HEK293 (cell line): ENCODE measurements around the gene CNKSR3.

Experiments
- ATF2 ChIP-seq: fragments of 450-650 bp; formaldehyde crosslinking; IDR thresholded peaks from 2 replicates; pipeline ENCODE4 v1.5.1; 2016; ENCODE audit warnings: missing biosample characterization, missing genetic modification characterization, low read depth
- GLI4 ChIP-seq: fragments of 450-650 bp; formaldehyde crosslinking; IDR thresholded peaks from 2 replicates; pipeline ENCODE4 v1.5.1; 2016; ENCODE audit warnings: missing biosample characterization, missing genetic modification characterization
- KLF8 ChIP-seq: fragments of 450-650 bp; formaldehyde crosslinking; IDR thresholded peaks from 2 replicates; pipeline ENCODE4 v1.5.1; 2016; ENCODE audit warnings: missing biosample characterization, missing genetic modification characterization
- PRDM10 ChIP-seq: fragments of 450-650 bp; formaldehyde crosslinking; IDR thresholded peaks from 2 replicates; pipeline ENCODE4 v1.5.1; 2016; ENCODE audit warnings: missing biosample characterization, missing genetic modification characterization
- SP2 ChIP-seq: fragments of 450-650 bp; formaldehyde crosslinking; IDR thresholded peaks from 2 replicates; pipeline ENCODE4 v1.5.1; 2016; ENCODE audit warnings: missing biosample characterization, missing genetic modification characterization
- TCF7L2 ChIP-seq: IDR thresholded peaks from 2 replicates; pipeline ENCODE4 v1.6.1; 2011; ENCODE audit warnings: low read depth, mild to moderate bottlenecking, inconsistent platforms, low read length, moderate library complexity, borderline replicate concordance
- ZBTB10 ChIP-seq: fragments of 450-650 bp; formaldehyde crosslinking; IDR thresholded peaks from 2 replicates; pipeline ENCODE4 v1.5.1; 2016; ENCODE audit warnings: missing biosample characterization, missing genetic modification characterization
- ZBTB21 ChIP-seq: fragments of 450-650 bp; formaldehyde crosslinking; IDR thresholded peaks from 2 replicates; pipeline ENCODE4 v1.5.1; 2017; ENCODE audit warnings: missing biosample characterization, missing genetic modification characterization
- ZBTB48 ChIP-seq: fragments of 450-650 bp; formaldehyde crosslinking; IDR thresholded peaks from 2 replicates; pipeline ENCODE4 v1.5.1; 2016; ENCODE audit warnings: missing biosample characterization, missing genetic modification characterization
- ZEB2 ChIP-seq: fragments of 450-650 bp; formaldehyde crosslinking; IDR thresholded peaks from 2 replicates; pipeline ENCODE4 v1.5.1; 2016; ENCODE audit warnings: missing biosample characterization, missing genetic modification characterization
- ZFP69B ChIP-seq: fragments of 450-650 bp; formaldehyde crosslinking; IDR thresholded peaks from 2 replicates; pipeline ENCODE4 v1.5.1; 2016; ENCODE audit warnings: missing biosample characterization, missing genetic modification characterization
- ZNF132 ChIP-seq: fragments of 450-650 bp; formaldehyde crosslinking; IDR thresholded peaks from 2 replicates; pipeline ENCODE4 v1.5.1; 2017; ENCODE audit warnings: missing biosample characterization, missing genetic modification characterization, borderline replicate concordance
- ZNF138 ChIP-seq: fragments of 450-650 bp; formaldehyde crosslinking; IDR thresholded peaks from 2 replicates; pipeline ENCODE4 v1.5.1; 2016; ENCODE audit warnings: missing biosample characterization, missing genetic modification characterization, borderline replicate concordance
- ZNF155 ChIP-seq: fragments of 450-650 bp; formaldehyde crosslinking; IDR thresholded peaks from 2 replicates; pipeline ENCODE4 v1.5.1; 2016; ENCODE audit warnings: missing biosample characterization, missing genetic modification characterization
- ZNF239 ChIP-seq: fragments of 450-650 bp; formaldehyde crosslinking; IDR thresholded peaks from 2 replicates; pipeline ENCODE4 v1.5.1; 2016; ENCODE audit warnings: missing biosample characterization, missing genetic modification characterization
- ZNF266 ChIP-seq: fragments of 450-650 bp; formaldehyde crosslinking; IDR thresholded peaks from 2 replicates; pipeline ENCODE4 v1.5.1; 2016; ENCODE audit warnings: missing biosample characterization, missing genetic modification characterization, low read depth
- ZNF48 ChIP-seq: fragments of 450-650 bp; formaldehyde crosslinking; IDR thresholded peaks from 2 replicates; pipeline ENCODE4 v1.5.1; 2016; ENCODE audit warnings: missing biosample characterization, missing genetic modification characterization
- ZNF510 ChIP-seq: fragments of 450-650 bp; formaldehyde crosslinking; IDR thresholded peaks from 2 replicates; pipeline ENCODE4 v1.5.1; 2018; ENCODE audit warnings: mild to moderate bottlenecking, missing genetic modification characterization, missing biosample characterization; ENCODE audit not compliant: insufficient replicate concordance
- ZNF544 ChIP-seq: fragments of 450-650 bp; formaldehyde crosslinking; IDR thresholded peaks from 2 replicates; pipeline ENCODE4 v1.5.0; 2017; ENCODE audit warnings: missing biosample characterization, missing genetic modification characterization
- ZNF585B ChIP-seq: fragments of 450-650 bp; formaldehyde crosslinking; IDR thresholded peaks from 2 replicates; pipeline ENCODE4 v1.5.1; 2016; ENCODE audit warnings: missing biosample characterization, missing genetic modification characterization
- ZNF623 ChIP-seq: fragments of 450-650 bp; formaldehyde crosslinking; IDR thresholded peaks from 2 replicates; pipeline ENCODE4 v1.5.1; 2016; ENCODE audit warnings: missing biosample characterization, missing genetic modification characterization
- ZNF624 ChIP-seq: fragments of 450-650 bp; formaldehyde crosslinking; IDR thresholded peaks from 2 replicates; pipeline ENCODE4 v1.5.1; 2017; ENCODE audit warnings: missing biosample characterization, missing genetic modification characterization
- ZNF660 ChIP-seq: fragments of 450-650 bp; IDR thresholded peaks from 2 replicates; pipeline ENCODE4 v1.5.1; 2018; ENCODE audit warnings: missing biosample characterization, mild to moderate bottlenecking, missing genetic modification characterization
- ZNF76 ChIP-seq: fragments of 450-650 bp; formaldehyde crosslinking; IDR thresholded peaks from 2 replicates; pipeline ENCODE4; 2016; ENCODE audit warnings: low read depth, missing biosample characterization, missing genetic modification characterization, borderline replicate concordance
- ZSCAN18 ChIP-seq: fragments of 450-650 bp; formaldehyde crosslinking; IDR thresholded peaks from 2 replicates; pipeline ENCODE4 v1.5.1; 2016; ENCODE audit warnings: missing biosample characterization, missing genetic modification characterization
- ZSCAN30 ChIP-seq: fragments of 450-650 bp; IDR thresholded peaks from 2 replicates; pipeline ENCODE4 v1.5.1; 2018; ENCODE audit warnings: missing biosample characterization, mild to moderate bottlenecking, missing genetic modification characterization, moderate library complexity
- TF ChIP-seq, protein P1 (sequence below): sonication (generic); formaldehyde crosslinking; IDR thresholded peaks from 2 replicates; pipeline ENCODE4 v1.8.1; 2022; ENCODE audit warnings: mild to moderate bottlenecking, moderate library complexity, missing genetic modification reagents
- TF ChIP-seq, protein P2 (sequence below): fragments of 450-650 bp; formaldehyde crosslinking; IDR thresholded peaks from 2 replicates; pipeline ENCODE4 v1.5.1; 2016; ENCODE audit warnings: missing biosample characterization, missing genetic modification characterization

Gene CNKSR3

GRCh38 chr6:154487367-154488247 lies 22.9 kb downstream of the CNKSR3 start (continued):
- 0 out of 2 replicates have a peak, but pooled peaks have one; percentile 28 for TF ChIP-seq ATF2 (tag by site-specific recombination)
- no peak for TF ChIP-seq ZSCAN18 (tag by site-specific recombination)
- no peak for TF ChIP-seq ZNF585B (tag by site-specific recombination)
- TF ChIP-seq, protein P1, sequence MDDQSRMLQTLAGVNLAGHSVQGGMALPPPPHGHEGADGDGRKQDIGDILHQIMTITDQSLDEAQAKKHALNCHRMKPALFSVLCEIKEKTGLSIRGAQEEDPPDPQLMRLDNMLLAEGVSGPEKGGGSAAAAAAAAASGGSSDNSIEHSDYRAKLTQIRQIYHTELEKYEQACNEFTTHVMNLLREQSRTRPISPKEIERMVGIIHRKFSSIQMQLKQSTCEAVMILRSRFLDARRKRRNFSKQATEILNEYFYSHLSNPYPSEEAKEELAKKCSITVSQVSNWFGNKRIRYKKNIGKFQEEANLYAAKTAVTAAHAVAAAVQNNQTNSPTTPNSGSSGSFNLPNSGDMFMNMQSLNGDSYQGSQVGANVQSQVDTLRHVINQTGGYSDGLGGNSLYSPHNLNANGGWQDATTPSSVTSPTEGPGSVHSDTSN (CRISPR knock-in tag) = no peak
- no peak for TF ChIP-seq ZNF155 (tag by site-specific recombination)
- TF ChIP-seq SP2 (tag by site-specific recombination) = no peak
- peak; percentile 32; the same call in 1 of the 2 replicates for TF ChIP-seq ZSCAN30
- no peak for TF ChIP-seq ZNF544
- no peak for TF ChIP-seq ZBTB10 (tag by site-specific recombination)
- peak; percentile 53; the same call in 1 of the 2 replicates for TF ChIP-seq ZEB2 (tag by site-specific recombination)
- no peak for TF ChIP-seq ZNF624 (tag by site-specific recombination)
- TF ChIP-seq ZFP69B = no peak
- TF ChIP-seq ZNF48 = no peak
- TF ChIP-seq ZNF239 = no peak
- no peak for TF ChIP-seq ZNF76 (tag by site-specific recombination)
- TF ChIP-seq ZNF138 (tag by site-specific recombination) = no peak
- no peak for TF ChIP-seq ZNF132
- no peak for TF ChIP-seq ZBTB21 (tag by site-specific recombination)
- TF ChIP-seq PRDM10 (tag by site-specific recombination) = 0 out of 2 replicates have a peak, but pooled peaks have one; percentile 20
- TF ChIP-seq ZNF623 (tag by site-specific recombination) = no peak
- TF ChIP-seq ZBTB48 = no peak
- TF ChIP-seq, protein P2, sequence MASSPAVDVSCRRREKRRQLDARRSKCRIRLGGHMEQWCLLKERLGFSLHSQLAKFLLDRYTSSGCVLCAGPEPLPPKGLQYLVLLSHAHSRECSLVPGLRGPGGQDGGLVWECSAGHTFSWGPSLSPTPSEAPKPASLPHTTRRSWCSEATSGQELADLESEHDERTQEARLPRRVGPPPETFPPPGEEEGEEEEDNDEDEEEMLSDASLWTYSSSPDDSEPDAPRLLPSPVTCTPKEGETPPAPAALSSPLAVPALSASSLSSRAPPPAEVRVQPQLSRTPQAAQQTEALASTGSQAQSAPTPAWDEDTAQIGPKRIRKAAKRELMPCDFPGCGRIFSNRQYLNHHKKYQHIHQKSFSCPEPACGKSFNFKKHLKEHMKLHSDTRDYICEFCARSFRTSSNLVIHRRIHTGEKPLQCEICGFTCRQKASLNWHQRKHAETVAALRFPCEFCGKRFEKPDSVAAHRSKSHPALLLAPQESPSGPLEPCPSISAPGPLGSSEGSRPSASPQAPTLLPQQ = no peak
- TF ChIP-seq ZNF266 (tag by site-specific recombination) = no peak
- TF ChIP-seq GLI4 (tag by site-specific recombination) = no peak
- no peak for TF ChIP-seq KLF8
- no peak for TF ChIP-seq ZNF660 (tag by site-specific recombination)
- TF ChIP-seq TCF7L2 = peak; percentile 55; the same call in 1 of the 2 replicates
- no peak for TF ChIP-seq ZNF510 (tag by site-specific recombination)
